Breast epithelium (tissue), 4 donors: Measurements from ENCODE around the gene ARMC12. TPM values are rescaled to one million over a fixed set of nuclear protein-coding genes. Genes with fewer than 3 reads are reported as not detected.
"Not testable (repeated sequence)": the region's sequence is repeated elsewhere in the genome, so short reads cannot be mapped to it uniquely, and the experiment has no call there.

Experiments used
- DNase-seq, 2 donors: peaks; one replicate each; pipeline ENCODE4 v3.0.0-alpha.2; 2019; ENCODE audit warnings: low spot score in 2 of 2
- H3K27ac ChIP-seq, 2 donors: fragments of 200-600 bp; sonication (generic) in 1 of 2; one replicate each; pipeline ENCODE4 v1.5.1; 2016 to 2019; ENCODE audit warnings: mild to moderate bottlenecking in 1 of 2
- H3K27me3 ChIP-seq, 2 donors: fragments of 200-600 bp; sonication (generic) in 1 of 2; one replicate each; pipeline versions ENCODE4 v1.5.1 to v1.6.0; 2017 to 2019; ENCODE audit warnings: control low read depth in 1 of 2, mild to moderate bottlenecking in 1 of 2
- H3K36me3 ChIP-seq: fragments of 200-600 bp; one replicate; pipeline ENCODE4 v1.5.1; 2019
- H3K4me1 ChIP-seq, 2 donors: fragments of 200-600 bp; sonication (generic); one replicate each; pipeline ENCODE4 v1.5.1; 2016 to 2019; ENCODE audit warnings: control low read depth in 1 of 2
- H3K4me3 ChIP-seq, 3 donors: fragments of 200-600 bp; sonication (generic); 1 replicate in 2 of 3; 2 replicates in 1 of 3; pipeline ENCODE4 v1.5.1; 2016 to 2019; ENCODE audit warnings: mild to moderate bottlenecking in 3 of 3, moderate library complexity in 2 of 3
- H3K9me3 ChIP-seq, 2 donors: fragments of 200-600 bp; sonication (generic) in 1 of 2; one replicate each; pipeline ENCODE4 v1.5.1; 2016 to 2019; ENCODE audit warnings: control low read depth in 1 of 2
- CTCF ChIP-seq, 3 donors: fragments of 450-650 bp; IDR thresholded peaks; one replicate each; pipeline ENCODE4 v1.5.1; 2016 to 2017; ENCODE audit warnings: antibody characterized with exemption in 3 of 3, mild to moderate bottlenecking in 3 of 3, moderate library complexity in 3 of 3
- POLR2A ChIP-seq: fragments of 450-650 bp; IDR thresholded peaks from one replicate; pipeline ENCODE4 v1.6.1; 2016; ENCODE audit warnings: antibody characterized with exemption, mild to moderate bottlenecking, moderate library complexity
- POLR2AphosphoS5 ChIP-seq, 3 donors: sonication (generic); formaldehyde crosslinking; IDR thresholded peaks; one replicate each; pipeline ENCODE4 v1.6.1; 2017; ENCODE audit warnings: antibody characterized with exemption in 3 of 3
- intact Hi-C: fragments of 100-400 bp; cut with DNase I; formaldehyde crosslinking; loops from one replicate; pipeline ENCODE4 v1.15.1; 2023; ENCODE audit warnings: low total_unique reads
- total RNA-seq, 3 donors: library from RNA; depleted of rRNA; stranded (reverse); fragments of >200 nt; gene quantifications; one replicate each; pipeline ENCODE4 v1.1.0, GENCODE V29; 2016

Gene ARMC12
- total RNA-seq, 3 donors from 2014 or later, result 0.29 to 1.4 (median 0.33) TPM

- Histone ChIP-seq H3K27ac (no peak overlapping the region), H3K9me3 (no peaks in the 10 kb centered on the region), H3K4me1 (peaks cover 5 to 6% of the 10 kb centered on the region in 2 donors), H3K36me3 (no peaks in the 10 kb centered on the region), H3K4me3 (no peak overlapping the region), H3K27me3 (no peaks in the 10 kb centered on the region)
- intact Hi-C loops, result no loop called here
- TF ChIP-seq POLR2A (no peak), POLR2AphosphoS5 (IDR thresholded peaks at IDR 0.05) (no peak), CTCF (IDR thresholded peaks at IDR 0.05) (no peak)
- DNase-seq, result no peak
Measured at GRCh38 chr6:35694462-35694861, 42.4 kb upstream of the ARMC12 start.

- H3K36me3 ChIP-seq, H3K9me3 ChIP-seq, H3K4me1 ChIP-seq, DNase-seq, H3K4me3 ChIP-seq, H3K27ac ChIP-seq, intact Hi-C loops, H3K27me3 ChIP-seq: not testable (repeated sequence)
Measured at GRCh38 chr6:35698430-35698829, 38.4 kb upstream of the ARMC12 start.

- no peaks in the 10 kb centered on the region for H3K27me3 ChIP-seq
- intact Hi-C loops, result no loop called here
- TF ChIP-seq POLR2AphosphoS5 (IDR thresholded peaks at IDR 0.05), result no peak
- no peak for TF ChIP-seq POLR2A
- no peak for TF ChIP-seq CTCF (IDR thresholded peaks at IDR 0.05)
- H3K36me3 ChIP-seq, result no peaks in the 10 kb centered on the region
- H3K27ac ChIP-seq, result no peak overlapping the region
- H3K9me3 ChIP-seq, result no peaks in the 10 kb centered on the region
- DNase-seq, result no peak
- no peaks in the 10 kb centered on the region for H3K4me1 ChIP-seq
- no peak overlapping the region for H3K4me3 ChIP-seq
Measured at GRCh38 chr6:35698858-35699257, 38.0 kb upstream of the ARMC12 start.

GRCh38 chr6:35703554-35703953, 33.3 kb upstream of the ARMC12 start:
- Histone ChIP-seq H3K36me3 (no peaks in the 10 kb centered on the region), H3K27ac (no peak overlapping the region), H3K27me3 (no peaks in the 10 kb centered on the region), H3K4me1 (no peaks in the 10 kb centered on the region), H3K4me3 (no peak overlapping the region), H3K9me3 (no peaks in the 10 kb centered on the region)
- intact Hi-C loops, result no loop called here
- no peak for DNase-seq
- no peak for TF ChIP-seq POLR2A
- TF ChIP-seq POLR2AphosphoS5 (IDR thresholded peaks at IDR 0.05), result no peak
- TF ChIP-seq CTCF (IDR thresholded peaks at IDR 0.05), result no peak

- intact Hi-C loops, result no loop called here
Measured at GRCh38 chr6:35706468-35706867, 30.4 kb upstream of the ARMC12 start.

More at GRCh38 chr6:35706468-35706867, 30.4 kb upstream of the ARMC12 start:
- H3K4me1 ChIP-seq, result no peaks in the 10 kb centered on the region
- no peaks in the 10 kb centered on the region for H3K27me3 ChIP-seq
- H3K9me3 ChIP-seq, result no peaks in the 10 kb centered on the region
- H3K4me3 ChIP-seq, result no peak overlapping the region
- no peak overlapping the region for H3K27ac ChIP-seq
- H3K36me3 ChIP-seq, result no peaks in the 10 kb centered on the region
- TF ChIP-seq POLR2A (no peak), CTCF (IDR thresholded peaks at IDR 0.05) (no peak), POLR2AphosphoS5 (IDR thresholded peaks at IDR 0.05) (no peak)
- DNase-seq, result no peak
